ENCODE measurements around the gene F5.

Gene F5

DNA sequence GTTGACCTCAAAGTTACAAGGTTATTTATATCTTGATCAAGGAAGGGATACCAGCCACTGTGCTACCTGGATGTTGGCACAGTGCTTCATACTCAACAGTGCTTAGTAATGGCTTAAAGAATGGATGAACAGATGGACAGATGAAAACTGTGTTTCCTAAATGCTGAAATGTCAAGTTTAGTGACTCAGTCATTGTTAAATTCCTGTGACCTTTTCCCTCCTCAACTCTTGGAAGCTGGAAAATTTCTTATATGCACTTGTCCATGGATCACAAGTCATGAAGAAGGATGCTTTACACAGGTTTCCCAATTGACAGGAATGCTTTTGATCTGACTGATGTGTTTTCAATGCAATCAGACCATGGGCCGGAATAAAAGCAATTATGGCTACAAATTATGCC is 60.9 kb downstream of the F5 start:
- H3K36me3 ChIP-seq (ENCODE audit: control insufficient read depth in 2 of 2, insufficient read depth in 2 of 2, low read length in 2 of 2), result no peaks in the 10 kb centered on the region
- no peak overlapping the region for H3K4me3 ChIP-seq (ENCODE audit: low read length in 2 of 2)
- H3K27ac ChIP-seq (ENCODE audit: low read length), result no peak overlapping the region
- no peak overlapping the region for H3K9ac ChIP-seq (ENCODE audit: low read length in 2 of 2)
- H3K9me3 ChIP-seq (ENCODE audit: control insufficient read depth in 2 of 2, low read length in 2 of 2), result no peaks in the 10 kb centered on the region
- H3K4me1 ChIP-seq (ENCODE audit: control insufficient read depth, insufficient read depth, low read length), result no peaks in the 10 kb centered on the region
- no peaks in the 10 kb centered on the region for H3K27me3 ChIP-seq (ENCODE audit: control insufficient read depth in 1 of 2, insufficient read depth in 2 of 2, low read length in 2 of 2)

DNA sequence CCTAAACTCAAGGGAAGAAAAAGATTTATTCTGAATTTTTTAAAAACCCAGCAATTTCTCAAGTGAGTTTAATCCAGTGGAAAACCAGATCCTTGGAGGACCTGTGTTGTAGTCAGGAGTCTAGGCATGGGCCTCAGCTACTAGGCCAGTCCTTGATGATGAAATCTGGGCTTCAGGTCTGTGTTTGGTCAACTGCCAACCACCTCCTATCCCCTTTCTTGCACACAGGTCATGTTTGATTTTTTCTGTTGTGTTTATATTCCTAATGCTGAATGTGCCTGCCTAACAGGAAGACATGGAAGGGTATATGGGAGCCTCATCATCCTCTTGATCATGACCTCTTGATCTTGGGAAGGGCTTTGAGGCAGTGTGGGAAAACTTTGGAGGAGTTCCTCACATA is 62.4 kb downstream of the F5 start:
- H3K27me3 ChIP-seq (ENCODE audit: control insufficient read depth in 1 of 2, insufficient read depth in 2 of 2, low read length in 2 of 2), result no peaks in the 10 kb centered on the region
- no peaks in the 10 kb centered on the region for H3K36me3 ChIP-seq (ENCODE audit: control insufficient read depth in 2 of 2, insufficient read depth in 2 of 2, low read length in 2 of 2)
- H3K9ac ChIP-seq (ENCODE audit: low read length in 2 of 2), result no peak overlapping the region
- H3K27ac ChIP-seq (ENCODE audit: low read length), result no peak overlapping the region
- H3K4me1 ChIP-seq (ENCODE audit: control insufficient read depth, insufficient read depth, low read length), result no peaks in the 10 kb centered on the region
- no peaks in the 10 kb centered on the region for H3K9me3 ChIP-seq (ENCODE audit: control insufficient read depth in 2 of 2, low read length in 2 of 2)
- H3K4me3 ChIP-seq (ENCODE audit: low read length in 2 of 2), result no peak overlapping the region

DNA sequence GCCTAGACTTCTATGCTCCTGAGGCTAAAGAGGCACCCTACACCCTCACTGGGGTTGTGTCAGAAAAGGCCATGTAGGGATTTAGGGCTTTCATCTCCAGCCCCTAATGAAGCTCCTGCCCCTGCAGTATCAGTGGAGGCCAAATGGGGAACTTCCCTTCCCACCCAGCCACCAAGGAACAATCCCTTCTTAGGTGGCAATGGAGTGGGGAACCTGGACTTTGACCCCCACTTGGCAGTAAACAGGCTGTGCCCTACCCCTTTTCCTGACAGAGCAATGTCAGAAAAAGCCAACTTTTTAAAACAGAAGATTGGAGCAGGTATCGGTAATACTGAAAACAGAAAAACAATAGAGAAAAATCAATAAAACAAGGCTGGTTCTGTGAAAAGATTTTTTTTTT is 65.1 kb downstream of the F5 start:
- H3K4me1 ChIP-seq (ENCODE audit: control insufficient read depth, insufficient read depth, low read length), result no peaks in the 10 kb centered on the region
- no peak overlapping the region for H3K27ac ChIP-seq (ENCODE audit: low read length)
- H3K27me3 ChIP-seq (ENCODE audit: control insufficient read depth in 1 of 2, insufficient read depth in 2 of 2, low read length in 2 of 2), result no peaks in the 10 kb centered on the region
- no peaks in the 10 kb centered on the region for H3K9me3 ChIP-seq (ENCODE audit: control insufficient read depth in 2 of 2, low read length in 2 of 2)
- no peak overlapping the region for H3K4me3 ChIP-seq (ENCODE audit: low read length in 2 of 2)
- no peak overlapping the region for H3K9ac ChIP-seq (ENCODE audit: low read length in 2 of 2)
- H3K36me3 ChIP-seq (ENCODE audit: control insufficient read depth in 2 of 2, insufficient read depth in 2 of 2, low read length in 2 of 2), result no peaks in the 10 kb centered on the region

- H3K4me1 ChIP-seq (ENCODE audit: control insufficient read depth, insufficient read depth, low read length), result no peaks in the 10 kb centered on the region
Measured at GRCh38 chr1:169517558-169518186, 68.6 kb downstream of the F5 start.

GRCh38 chr1:169515641-169516040 is 70.6 kb downstream of the F5 start:
- Histone ChIP-seq H3K27ac (ENCODE audit: low read length) (no peak overlapping the region), H3K36me3 (ENCODE audit: control insufficient read depth in 2 of 2, insufficient read depth in 2 of 2, low read length in 2 of 2) (no peaks in the 10 kb centered on the region), H3K27me3 (ENCODE audit: control insufficient read depth in 1 of 2, insufficient read depth in 2 of 2, low read length in 2 of 2) (no peaks in the 10 kb centered on the region)

More at GRCh38 chr1:169517558-169518186, 68.6 kb downstream of the F5 start:
- Histone ChIP-seq H3K4me3 (ENCODE audit: low read length in 2 of 2) (no peak overlapping the region), H3K27ac (ENCODE audit: low read length) (no peak overlapping the region), H3K9me3 (ENCODE audit: control insufficient read depth in 2 of 2, low read length in 2 of 2) (no peaks in the 10 kb centered on the region), H3K9ac (ENCODE audit: low read length in 2 of 2) (no peak overlapping the region), H3K36me3 (ENCODE audit: control insufficient read depth in 2 of 2, insufficient read depth in 2 of 2, low read length in 2 of 2) (no peaks in the 10 kb centered on the region), H3K27me3 (ENCODE audit: control insufficient read depth in 1 of 2, insufficient read depth in 2 of 2, low read length in 2 of 2) (no peaks in the 10 kb centered on the region)

GRCh38 chr1:169514566-169515270 is 71.6 kb downstream of the F5 start:
- H3K36me3 ChIP-seq (ENCODE audit: control insufficient read depth in 2 of 2, insufficient read depth in 2 of 2, low read length in 2 of 2), result no peaks in the 10 kb centered on the region
- no peak overlapping the region for H3K9ac ChIP-seq (ENCODE audit: low read length in 2 of 2)
- no peak overlapping the region for H3K4me3 ChIP-seq (ENCODE audit: low read length in 2 of 2)
- no peaks in the 10 kb centered on the region for H3K9me3 ChIP-seq (ENCODE audit: control insufficient read depth in 2 of 2, low read length in 2 of 2)
- H3K27ac ChIP-seq (ENCODE audit: low read length), result no peak overlapping the region
- no peaks in the 10 kb centered on the region for H3K27me3 ChIP-seq (ENCODE audit: control insufficient read depth in 1 of 2, insufficient read depth in 2 of 2, low read length in 2 of 2)
- no peaks in the 10 kb centered on the region for H3K4me1 ChIP-seq (ENCODE audit: control insufficient read depth, insufficient read depth, low read length)

More at GRCh38 chr1:169515641-169516040, 70.6 kb downstream of the F5 start:
- H3K9me3 ChIP-seq (ENCODE audit: control insufficient read depth in 2 of 2, low read length in 2 of 2), result no peaks in the 10 kb centered on the region
- H3K4me3 ChIP-seq (ENCODE audit: low read length in 2 of 2), result no peak overlapping the region
- H3K4me1 ChIP-seq (ENCODE audit: control insufficient read depth, insufficient read depth, low read length), result no peaks in the 10 kb centered on the region
- H3K9ac ChIP-seq (ENCODE audit: low read length in 2 of 2), result no peak overlapping the region

DNA sequence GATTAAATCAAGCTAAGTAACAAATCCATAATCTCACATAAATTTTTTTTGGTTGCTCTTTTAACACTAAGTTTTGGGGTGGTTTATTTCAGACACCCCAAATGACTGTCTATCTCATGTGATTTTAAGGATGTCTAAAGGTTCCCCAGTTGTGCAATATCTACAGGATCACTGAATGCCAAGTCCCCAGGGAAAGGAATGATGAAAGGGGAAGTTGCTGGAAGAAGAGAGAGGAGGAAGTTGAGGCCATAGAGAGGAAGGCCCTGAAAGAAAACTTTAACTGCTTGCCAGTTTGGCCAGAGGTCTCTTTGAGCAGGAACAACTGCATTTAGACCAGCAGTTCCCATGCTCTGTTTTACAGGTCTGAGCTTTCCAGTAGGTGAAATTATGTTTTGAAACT is 73.1 kb downstream of the F5 start:
- no peaks in the 10 kb centered on the region for H3K9me3 ChIP-seq (ENCODE audit: control insufficient read depth in 2 of 2, low read length in 2 of 2)
- no peaks in the 10 kb centered on the region for H3K4me1 ChIP-seq (ENCODE audit: control insufficient read depth, insufficient read depth, low read length)
- H3K27ac ChIP-seq (ENCODE audit: low read length), result no peak overlapping the region
- H3K27me3 ChIP-seq (ENCODE audit: control insufficient read depth in 1 of 2, insufficient read depth in 2 of 2, low read length in 2 of 2), result no peaks in the 10 kb centered on the region
- H3K36me3 ChIP-seq (ENCODE audit: control insufficient read depth in 2 of 2, insufficient read depth in 2 of 2, low read length in 2 of 2), result no peaks in the 10 kb centered on the region
- H3K4me3 ChIP-seq (ENCODE audit: low read length in 2 of 2), result no peak overlapping the region
- no peak overlapping the region for H3K9ac ChIP-seq (ENCODE audit: low read length in 2 of 2)

DNA sequence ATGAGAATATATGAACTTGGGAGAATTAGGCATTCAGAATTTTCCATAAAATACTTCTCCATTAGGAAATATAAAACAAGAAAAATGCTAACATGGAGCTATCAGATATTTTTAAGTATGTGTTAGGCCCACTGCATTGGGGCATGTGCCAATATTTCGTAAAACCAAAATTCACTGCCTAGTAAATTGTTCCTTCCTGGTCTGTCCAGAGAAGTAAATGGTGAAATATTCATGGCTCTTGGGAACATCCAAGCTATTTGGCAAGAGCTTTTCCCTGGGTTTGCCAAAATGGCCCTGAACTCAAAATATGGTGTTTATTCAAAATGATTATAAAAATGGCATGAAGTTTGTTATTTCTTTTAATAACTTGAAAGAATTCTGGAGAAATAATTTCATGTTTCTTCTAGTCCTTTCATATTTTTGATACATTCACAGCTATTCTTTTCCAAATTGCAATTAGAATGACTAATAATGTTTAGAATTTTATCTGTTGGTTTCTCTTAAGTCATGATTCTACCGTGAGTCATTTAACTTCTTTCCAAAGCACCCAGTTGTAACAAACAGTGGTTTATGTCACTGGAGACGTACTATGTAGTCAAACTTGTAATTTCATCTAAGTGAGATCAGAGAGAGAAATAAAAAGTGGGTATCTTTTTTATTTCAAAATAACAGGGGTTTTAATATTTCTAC is 74.8 kb downstream of the F5 start:
- H3K4me1 ChIP-seq (ENCODE audit: control insufficient read depth, insufficient read depth, low read length), result no peaks in the 10 kb centered on the region
- no peak overlapping the region for H3K4me3 ChIP-seq (ENCODE audit: low read length in 2 of 2)
- no peak overlapping the region for H3K9ac ChIP-seq (ENCODE audit: low read length in 2 of 2)
- no peak overlapping the region for H3K27ac ChIP-seq (ENCODE audit: low read length)
- no peaks in the 10 kb centered on the region for H3K9me3 ChIP-seq (ENCODE audit: control insufficient read depth in 2 of 2, low read length in 2 of 2)
- no peaks in the 10 kb centered on the region for H3K36me3 ChIP-seq (ENCODE audit: control insufficient read depth in 2 of 2, insufficient read depth in 2 of 2, low read length in 2 of 2)
- no peaks in the 10 kb centered on the region for H3K27me3 ChIP-seq (ENCODE audit: control insufficient read depth in 1 of 2, insufficient read depth in 2 of 2, low read length in 2 of 2)

DNA sequence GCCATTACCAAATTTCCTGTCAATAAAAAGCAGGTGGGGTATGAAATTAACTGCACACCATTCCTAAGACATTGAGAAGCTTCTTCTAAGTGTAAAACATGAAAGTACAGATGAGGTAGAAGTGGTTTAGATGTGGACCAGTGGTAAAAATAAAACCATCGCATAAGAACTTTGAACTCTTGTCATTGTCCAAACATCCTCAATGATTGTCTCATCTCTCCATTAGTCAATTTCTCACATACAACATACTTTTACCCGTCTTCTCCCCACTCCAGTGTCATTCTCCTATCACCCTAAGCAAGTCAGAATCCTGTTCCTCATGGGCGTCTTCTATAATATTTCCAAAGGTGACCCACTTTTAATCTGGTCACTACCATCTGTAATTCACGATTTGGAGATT is 76.2 kb downstream of the F5 start:
- no peak overlapping the region for H3K4me3 ChIP-seq (ENCODE audit: low read length in 2 of 2)
- no peaks in the 10 kb centered on the region for H3K4me1 ChIP-seq (ENCODE audit: control insufficient read depth, insufficient read depth, low read length)
- no peak overlapping the region for H3K27ac ChIP-seq (ENCODE audit: low read length)
- H3K27me3 ChIP-seq (ENCODE audit: control insufficient read depth in 1 of 2, insufficient read depth in 2 of 2, low read length in 2 of 2), result no peaks in the 10 kb centered on the region
- H3K36me3 ChIP-seq (ENCODE audit: control insufficient read depth in 2 of 2, insufficient read depth in 2 of 2, low read length in 2 of 2), result no peaks in the 10 kb centered on the region
- no peak overlapping the region for H3K9ac ChIP-seq (ENCODE audit: low read length in 2 of 2)
- H3K9me3 ChIP-seq (ENCODE audit: control insufficient read depth in 2 of 2, low read length in 2 of 2), result no peaks in the 10 kb centered on the region

DNA sequence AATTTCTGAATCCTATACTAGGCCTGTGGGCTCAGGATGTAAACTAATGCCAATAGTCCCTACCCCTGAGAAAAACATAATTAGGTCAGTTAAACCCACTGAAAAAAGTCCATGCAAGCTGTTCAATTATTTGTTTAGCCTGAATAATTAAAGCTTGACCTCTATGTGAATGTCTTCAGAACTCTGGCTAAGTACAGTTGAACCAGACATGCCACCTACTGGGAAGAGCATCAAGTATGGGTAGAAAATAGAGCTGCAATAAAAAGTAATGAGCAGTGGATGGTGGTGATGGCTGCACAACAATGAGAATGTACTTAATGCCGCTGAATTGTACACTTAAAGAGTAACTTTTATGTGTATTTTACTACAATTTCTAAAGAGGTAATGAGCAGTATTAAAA is 76.9 kb downstream of the F5 start:
- no peaks in the 10 kb centered on the region for H3K27me3 ChIP-seq (ENCODE audit: control insufficient read depth in 1 of 2, insufficient read depth in 2 of 2, low read length in 2 of 2)
- H3K4me1 ChIP-seq (ENCODE audit: control insufficient read depth, insufficient read depth, low read length), result no peaks in the 10 kb centered on the region
- H3K9me3 ChIP-seq (ENCODE audit: control insufficient read depth in 2 of 2, low read length in 2 of 2), result no peaks in the 10 kb centered on the region
- H3K9ac ChIP-seq (ENCODE audit: low read length in 2 of 2), result no peak overlapping the region
- H3K27ac ChIP-seq (ENCODE audit: low read length), result no peak overlapping the region
- H3K4me3 ChIP-seq (ENCODE audit: low read length in 2 of 2), result no peak overlapping the region
- H3K36me3 ChIP-seq (ENCODE audit: control insufficient read depth in 2 of 2, insufficient read depth in 2 of 2, low read length in 2 of 2), result no peaks in the 10 kb centered on the region

Measured in stomach smooth muscle (tissue), 2 donors.